ENCODE data around the gene MYRFL. TPM values are rescaled to one million over a fixed set of nuclear protein-coding genes. Genes with fewer than 3 reads are reported as not detected.

MYRFL gene
- polyA plus RNA-seq, 1 donor from 2014 or later: not detected

DNA sequence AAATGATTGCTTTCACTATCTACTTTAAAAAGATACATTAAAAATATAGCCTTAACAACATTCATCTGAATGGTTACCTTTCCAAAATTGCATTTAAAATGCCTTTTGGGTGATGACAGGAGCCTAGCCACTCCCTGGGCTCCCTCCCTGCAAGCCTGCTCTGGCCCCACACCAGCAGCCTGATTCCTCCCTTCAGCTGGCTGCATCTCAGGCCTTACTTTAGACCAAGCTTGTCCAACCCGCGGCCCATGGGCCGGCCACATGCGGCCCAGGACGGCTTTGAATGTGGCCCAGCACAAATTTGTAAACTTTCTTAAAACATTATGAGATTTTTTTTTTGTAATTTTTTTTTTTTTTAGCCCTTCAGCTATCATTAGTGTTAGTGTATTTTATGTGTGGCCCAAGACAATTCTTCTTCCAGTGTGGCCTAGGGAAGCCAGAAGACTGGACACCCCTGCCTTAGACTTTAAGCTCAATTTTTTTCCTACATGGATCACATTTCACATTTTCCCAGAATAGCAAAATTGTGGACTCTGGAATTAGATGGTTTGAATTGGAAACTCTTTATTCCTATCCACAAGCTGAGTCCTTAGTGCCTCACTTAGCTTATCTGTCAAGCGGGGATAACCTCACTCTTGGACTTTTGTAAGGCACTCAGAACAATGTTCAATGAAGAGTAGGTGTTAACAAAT is 124.4 kb downstream of the MYRFL start:
- H3K9ac ChIP-seq (ENCODE audit: low read length): no peak overlapping the region
- H3K9me2 ChIP-seq (ENCODE audit: insufficient read depth, low read length): no peaks in the 10 kb centered on the region
- H3K36me3 ChIP-seq (ENCODE audit: insufficient read depth, low read length): no peaks in the 10 kb centered on the region
- no peaks in the 10 kb centered on the region for H3K27me3 ChIP-seq (ENCODE audit: insufficient read depth, low read depth, low read length)
- H3K9me3 ChIP-seq (ENCODE audit: low read length): no peaks in the 10 kb centered on the region
- no peak overlapping the region for H3K4me2 ChIP-seq (ENCODE audit: low read length)
- H3F3A ChIP-seq (ENCODE audit: insufficient read depth, low read length, poor library complexity, severe bottlenecking): no peaks in the 10 kb centered on the region
- no peak overlapping the region for H3K27ac ChIP-seq (ENCODE audit: low read length)
- H3K4me3 ChIP-seq (ENCODE audit: low read length): no peak overlapping the region
- H3K79me2 ChIP-seq (replicated peaks; ENCODE audit: insufficient read depth, low read length): no peaks in the 10 kb centered on the region
- TF ChIP-seq, protein P1, sequence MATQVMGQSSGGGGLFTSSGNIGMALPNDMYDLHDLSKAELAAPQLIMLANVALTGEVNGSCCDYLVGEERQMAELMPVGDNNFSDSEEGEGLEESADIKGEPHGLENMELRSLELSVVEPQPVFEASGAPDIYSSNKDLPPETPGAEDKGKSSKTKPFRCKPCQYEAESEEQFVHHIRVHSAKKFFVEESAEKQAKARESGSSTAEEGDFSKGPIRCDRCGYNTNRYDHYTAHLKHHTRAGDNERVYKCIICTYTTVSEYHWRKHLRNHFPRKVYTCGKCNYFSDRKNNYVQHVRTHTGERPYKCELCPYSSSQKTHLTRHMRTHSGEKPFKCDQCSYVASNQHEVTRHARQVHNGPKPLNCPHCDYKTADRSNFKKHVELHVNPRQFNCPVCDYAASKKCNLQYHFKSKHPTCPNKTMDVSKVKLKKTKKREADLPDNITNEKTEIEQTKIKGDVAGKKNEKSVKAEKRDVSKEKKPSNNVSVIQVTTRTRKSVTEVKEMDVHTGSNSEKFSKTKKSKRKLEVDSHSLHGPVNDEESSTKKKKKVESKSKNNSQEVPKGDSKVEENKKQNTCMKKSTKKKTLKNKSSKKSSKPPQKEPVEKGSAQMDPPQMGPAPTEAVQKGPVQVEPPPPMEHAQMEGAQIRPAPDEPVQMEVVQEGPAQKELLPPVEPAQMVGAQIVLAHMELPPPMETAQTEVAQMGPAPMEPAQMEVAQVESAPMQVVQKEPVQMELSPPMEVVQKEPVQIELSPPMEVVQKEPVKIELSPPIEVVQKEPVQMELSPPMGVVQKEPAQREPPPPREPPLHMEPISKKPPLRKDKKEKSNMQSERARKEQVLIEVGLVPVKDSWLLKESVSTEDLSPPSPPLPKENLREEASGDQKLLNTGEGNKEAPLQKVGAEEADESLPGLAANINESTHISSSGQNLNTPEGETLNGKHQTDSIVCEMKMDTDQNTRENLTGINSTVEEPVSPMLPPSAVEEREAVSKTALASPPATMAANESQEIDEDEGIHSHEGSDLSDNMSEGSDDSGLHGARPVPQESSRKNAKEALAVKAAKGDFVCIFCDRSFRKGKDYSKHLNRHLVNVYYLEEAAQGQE (IDR thresholded peaks at IDR 0.05; ENCODE audit: borderline replicate concordance): no peak
- no peak overlapping the region for H2AFZ ChIP-seq (ENCODE audit: low read depth, low read length)
- no peaks in the 10 kb centered on the region for H4K20me1 ChIP-seq (ENCODE audit: insufficient read depth)

DNA sequence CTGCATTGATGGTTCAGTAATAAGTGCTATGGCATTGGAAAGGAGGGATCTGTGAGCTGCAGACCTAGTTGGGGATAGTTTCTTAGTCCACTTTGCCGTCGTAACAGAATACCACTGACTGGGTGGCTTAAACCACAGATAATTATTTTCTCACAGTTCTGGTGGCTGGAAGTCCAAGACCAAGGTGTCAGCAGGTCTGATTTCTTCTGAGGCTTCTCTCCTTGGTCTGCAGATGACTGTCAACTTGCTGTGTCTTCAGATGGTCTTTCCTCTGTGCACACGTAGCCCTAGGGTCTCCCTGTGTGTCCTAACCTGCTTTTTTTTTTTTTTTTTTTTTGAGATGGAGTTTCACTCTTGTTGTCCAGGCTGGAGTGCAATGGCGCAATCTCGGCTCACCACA is 126.1 kb downstream of the MYRFL start:
- Histone ChIP-seq H4K20me1 (ENCODE audit: insufficient read depth) (no peaks in the 10 kb centered on the region), H3K4me3 (ENCODE audit: low read length) (no peak overlapping the region), H2AFZ (ENCODE audit: low read depth, low read length) (no peak overlapping the region), H3K9me2 (ENCODE audit: insufficient read depth, low read length) (no peaks in the 10 kb centered on the region), H3K9me3 (ENCODE audit: low read length) (no peaks in the 10 kb centered on the region), H3K27me3 (ENCODE audit: insufficient read depth, low read depth, low read length) (no peaks in the 10 kb centered on the region), H3F3A (ENCODE audit: insufficient read depth, low read length, poor library complexity, severe bottlenecking) (no peaks in the 10 kb centered on the region), H3K36me3 (ENCODE audit: insufficient read depth, low read length) (no peaks in the 10 kb centered on the region), H3K27ac (ENCODE audit: low read length) (no peak overlapping the region), H3K4me2 (ENCODE audit: low read length) (no peak overlapping the region), H3K9ac (ENCODE audit: low read length) (no peak overlapping the region), H3K79me2 (replicated peaks; ENCODE audit: insufficient read depth, low read length) (no peaks in the 10 kb centered on the region)
- no peak for TF ChIP-seq TAF1 (IDR thresholded peaks at IDR 0.05; ENCODE audit: low read depth)
- TF ChIP-seq SMC3 (conservative IDR thresholded peaks at IDR 0.05; ENCODE audit: poor library complexity): no peak
- TF ChIP-seq CTCF (IDR thresholded peaks at IDR 0.05; ENCODE audit: poor library complexity, severe bottlenecking): no peak
- TF ChIP-seq EZH2 (IDR thresholded peaks at IDR 0.05; ENCODE audit: borderline replicate concordance, insufficient read depth, low read length, poor library complexity, severe bottlenecking): no peak
- TF ChIP-seq RAD21 (conservative IDR thresholded peaks at IDR 0.05): no peak
- no peak for TF ChIP-seq MXI1 (conservative IDR thresholded peaks at IDR 0.05; ENCODE audit: poor library complexity, severe bottlenecking)
- no peak for TF ChIP-seq POLR2AphosphoS5 (IDR thresholded peaks at IDR 0.05)

DNA sequence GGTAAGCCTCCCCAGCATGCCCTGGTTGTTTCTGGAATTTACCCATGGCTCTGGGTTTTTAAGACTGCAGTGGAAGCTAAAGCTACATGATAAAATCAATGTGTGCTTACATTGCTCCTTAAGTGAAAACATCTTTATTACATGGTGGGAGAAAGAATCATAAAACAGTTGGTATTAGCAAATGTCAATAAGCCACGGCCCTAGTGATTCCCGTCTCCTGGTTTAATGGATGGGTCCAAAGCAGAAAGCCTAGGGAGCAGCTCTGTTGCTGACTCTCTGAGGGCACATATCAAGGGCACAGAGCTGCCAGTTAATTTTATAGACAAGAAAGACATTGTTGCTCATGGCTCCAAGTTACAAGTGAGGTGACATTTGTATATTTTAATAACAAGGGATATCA is 127.9 kb downstream of the MYRFL start:
- Histone ChIP-seq H3K79me2 (replicated peaks; ENCODE audit: insufficient read depth, low read length) (no peaks in the 10 kb centered on the region), H3K27me3 (ENCODE audit: insufficient read depth, low read depth, low read length) (no peaks in the 10 kb centered on the region), H3K36me3 (ENCODE audit: insufficient read depth, low read length) (no peaks in the 10 kb centered on the region), H3K9ac (ENCODE audit: low read length) (no peak overlapping the region), H2AFZ (ENCODE audit: low read depth, low read length) (no peak overlapping the region), H4K20me1 (ENCODE audit: insufficient read depth) (no peaks in the 10 kb centered on the region), H3K9me3 (ENCODE audit: low read length) (no peaks in the 10 kb centered on the region), H3K4me2 (ENCODE audit: low read length) (no peak overlapping the region), H3K4me3 (ENCODE audit: low read length) (no peak overlapping the region), H3K27ac (ENCODE audit: low read length) (no peak overlapping the region), H3F3A (ENCODE audit: insufficient read depth, low read length, poor library complexity, severe bottlenecking) (no peaks in the 10 kb centered on the region), H3K9me2 (ENCODE audit: insufficient read depth, low read length) (no peaks in the 10 kb centered on the region)
- TF ChIP-seq CTCF (IDR thresholded peaks at IDR 0.05; ENCODE audit: poor library complexity, severe bottlenecking) (no peak), EP300 (conservative IDR thresholded peaks at IDR 0.05; ENCODE audit: poor library complexity, severe bottlenecking) (no peak)
